ENCODE measurements around the gene ABLIM1.
"Not testable (repeated sequence)": the region's sequence is repeated elsewhere in the genome, so short reads cannot be mapped to it uniquely, and the experiment has no call there.

The ABLIM1 gene

DNA sequence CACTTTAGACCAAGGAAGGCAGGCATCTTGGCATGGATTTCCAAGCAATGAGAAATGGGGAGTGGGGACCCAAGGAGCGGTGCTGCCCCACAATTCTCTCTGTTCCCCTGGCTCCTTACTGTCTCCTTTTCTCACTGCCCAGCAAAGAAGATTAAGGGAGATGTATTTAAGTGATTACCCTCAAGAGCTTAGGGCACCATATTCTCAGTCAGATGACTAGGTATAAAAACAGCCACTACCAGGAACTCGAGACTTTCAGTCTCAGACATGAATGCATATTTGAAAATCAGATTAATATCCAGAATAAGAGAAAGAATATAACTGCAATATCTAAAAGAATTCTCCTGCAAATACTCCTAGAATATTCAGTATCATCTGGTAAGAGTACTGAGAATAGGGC lies at the start of gene ABLIM1:
TSS of gene ABLIM1 (minus strand) at position 101 of the 400 bp plus-strand sequence. CDS start at position 26, 75 bp downstream.
- no peak for DNase-seq

DNA sequence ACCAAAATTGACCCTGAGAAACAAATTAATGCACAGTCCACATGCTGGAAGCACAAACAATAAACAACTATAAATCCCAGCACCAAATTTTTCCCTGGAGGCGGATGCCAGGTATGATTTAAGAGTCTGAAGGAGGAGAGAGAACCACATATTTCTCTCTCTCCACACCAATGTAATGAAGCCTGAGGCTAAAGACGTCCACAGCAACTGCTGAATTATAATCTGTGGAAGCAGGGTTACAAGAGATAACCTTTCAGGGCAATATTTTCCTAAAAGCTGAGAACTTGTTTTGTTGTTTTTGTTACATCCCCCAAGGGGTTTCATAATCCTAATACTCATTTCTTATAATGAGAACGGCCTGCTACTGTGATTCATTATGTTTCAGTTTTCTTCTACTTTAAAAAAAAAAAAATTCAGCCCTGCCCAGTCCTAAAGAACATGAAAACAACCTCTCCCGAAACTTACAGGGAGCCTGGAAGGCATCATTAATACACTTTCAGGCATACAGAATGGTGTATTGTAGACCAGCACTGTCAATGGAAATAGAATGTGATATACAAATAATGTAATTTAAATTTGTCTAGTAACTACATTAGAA lies 48.5 kb upstream of the ABLIM1 start:
- no peak for DNase-seq

DNA sequence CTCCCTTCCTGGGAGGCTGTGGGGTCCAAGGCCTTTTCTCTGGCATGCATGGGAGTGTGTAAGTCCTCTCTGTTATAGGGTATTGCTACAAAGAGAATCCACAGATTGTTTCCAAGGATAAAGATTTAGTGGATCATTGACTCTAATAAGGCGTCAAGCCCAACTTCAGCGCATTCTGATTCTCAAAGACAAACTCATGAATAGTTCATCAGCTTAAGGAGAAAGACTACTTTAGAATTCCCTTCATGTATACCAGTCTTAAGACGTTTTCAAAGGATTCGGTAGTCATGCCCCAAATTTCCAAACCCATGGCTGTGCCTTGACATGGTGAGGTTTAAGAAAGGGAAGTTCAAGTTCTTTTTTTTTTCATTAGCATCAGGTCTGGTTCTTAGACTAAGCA lies 46.6 kb upstream of the ABLIM1 start:
- DNase-seq, result no peak

DNA sequence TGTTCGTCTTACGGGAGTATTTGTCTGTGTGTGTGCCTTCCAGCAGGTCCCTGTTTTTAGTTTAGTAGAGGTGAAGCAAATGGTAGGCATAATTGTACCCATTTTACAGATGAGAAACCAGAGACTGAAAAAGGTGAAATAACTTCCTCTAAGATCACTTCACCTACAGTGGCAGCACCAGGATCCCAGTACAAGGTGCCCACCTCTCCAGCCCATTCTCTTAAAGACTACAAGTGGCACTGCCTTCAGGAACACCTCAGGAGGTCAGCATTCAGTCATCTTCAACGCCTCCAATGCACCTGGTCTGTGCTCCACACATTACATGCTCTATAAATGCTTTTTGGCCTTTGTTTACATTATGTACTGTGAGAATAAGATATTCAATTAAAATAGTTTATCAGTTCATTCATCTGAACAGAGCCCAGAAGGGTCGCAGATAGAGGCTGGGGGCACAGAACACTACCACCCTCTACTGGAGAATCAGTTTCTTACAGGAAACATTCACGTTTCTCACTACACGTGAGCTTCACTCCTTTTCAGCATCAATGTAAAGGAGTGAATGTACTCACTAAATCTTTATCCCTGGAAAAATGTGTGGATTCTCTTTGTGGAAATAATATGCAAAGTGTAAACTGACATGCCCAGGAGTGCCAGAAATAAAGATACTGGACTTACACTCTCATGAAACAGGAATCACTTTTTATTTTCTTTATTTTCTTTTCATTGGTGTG lies 45.5 kb upstream of the ABLIM1 start:
- no peak for DNase-seq

DNA sequence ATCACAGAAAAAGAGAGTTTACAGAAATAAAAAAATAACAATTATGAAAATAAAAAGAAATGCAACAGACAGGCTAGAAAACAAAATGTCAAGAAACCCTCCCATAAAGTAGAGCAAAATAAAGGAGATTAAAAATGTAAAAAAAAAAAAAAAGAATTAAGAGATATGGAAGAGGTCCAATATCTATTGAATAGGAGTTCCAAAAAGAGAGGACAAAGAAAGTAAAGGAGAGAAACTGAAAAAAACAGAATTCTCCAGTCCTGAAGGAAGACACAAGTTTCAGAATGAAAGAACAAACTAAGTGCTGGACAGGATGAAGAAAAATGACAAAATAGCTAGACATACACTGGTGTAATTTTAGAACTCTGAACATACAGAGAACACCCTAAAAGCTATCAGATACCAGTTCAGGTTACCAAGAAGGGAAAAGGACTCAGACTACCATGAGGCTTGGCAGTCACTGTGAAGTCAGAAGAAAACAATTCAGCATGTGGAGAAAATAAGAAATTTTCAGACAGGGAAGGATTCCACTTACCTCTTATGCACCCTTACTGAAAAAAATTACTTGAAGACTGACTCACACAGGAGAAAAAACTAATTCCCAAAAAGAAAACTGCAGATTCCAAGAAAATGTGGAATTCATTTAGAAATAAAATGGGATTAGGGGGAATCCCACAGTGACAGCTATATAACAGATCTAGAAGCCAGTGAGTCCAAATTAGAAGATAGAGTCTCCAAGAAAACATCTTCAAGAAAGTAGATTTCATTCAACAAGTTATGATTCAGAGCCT lies 40.4 kb upstream of the ABLIM1 start:
- no peak for DNase-seq

DNA sequence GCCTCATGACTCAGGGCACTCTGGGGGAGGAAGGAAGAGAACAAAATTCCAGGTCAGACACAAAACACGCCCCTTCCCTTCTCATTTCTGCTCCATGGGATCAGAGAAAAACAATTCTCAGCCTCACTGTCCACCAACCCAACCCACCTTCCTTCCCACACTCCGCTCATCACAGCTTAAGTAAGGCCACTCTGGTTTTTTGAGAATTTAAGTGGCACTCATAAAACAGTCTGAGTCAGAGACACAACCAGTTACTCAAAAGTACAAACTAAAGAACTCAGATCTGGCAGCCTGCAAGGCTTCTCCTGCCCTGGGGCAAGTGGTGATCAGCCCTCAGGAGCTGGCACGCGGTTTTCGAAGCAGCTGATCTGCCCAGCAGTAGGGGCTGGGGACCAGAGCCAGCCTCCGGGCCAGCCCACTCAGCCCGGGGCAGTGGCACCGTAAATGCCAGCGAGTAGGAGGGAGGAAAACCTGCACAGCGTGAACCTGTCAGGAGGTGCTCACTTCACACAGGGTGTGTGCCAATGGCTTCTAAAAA lies 39.1 kb upstream of the ABLIM1 start:
- DNase-seq, result no peak

DNA sequence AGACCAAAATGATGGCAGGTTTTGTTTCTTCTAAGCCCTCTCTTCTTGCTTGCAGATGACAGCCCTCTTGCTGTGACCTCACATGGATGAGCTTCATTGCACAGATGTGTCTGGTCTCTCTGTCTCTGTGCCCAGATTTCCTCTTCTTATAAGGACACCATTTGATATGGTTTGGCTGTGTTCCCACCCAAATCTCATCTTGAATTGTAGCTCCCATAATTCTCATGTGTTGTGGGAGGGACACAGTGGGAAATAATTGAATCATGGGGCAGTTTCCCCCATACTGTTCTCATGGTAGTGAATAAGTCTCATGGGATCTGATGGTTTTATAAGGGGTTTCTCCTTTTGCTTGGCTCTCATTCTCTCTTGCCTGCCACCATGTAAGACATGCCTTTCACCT lies 38.2 kb upstream of the ABLIM1 start:
- not testable (repeated sequence) for DNase-seq

GRCh38 chr10:114694752-114695151 lies 36.7 kb upstream of the ABLIM1 start:
- no peak for DNase-seq

DNA sequence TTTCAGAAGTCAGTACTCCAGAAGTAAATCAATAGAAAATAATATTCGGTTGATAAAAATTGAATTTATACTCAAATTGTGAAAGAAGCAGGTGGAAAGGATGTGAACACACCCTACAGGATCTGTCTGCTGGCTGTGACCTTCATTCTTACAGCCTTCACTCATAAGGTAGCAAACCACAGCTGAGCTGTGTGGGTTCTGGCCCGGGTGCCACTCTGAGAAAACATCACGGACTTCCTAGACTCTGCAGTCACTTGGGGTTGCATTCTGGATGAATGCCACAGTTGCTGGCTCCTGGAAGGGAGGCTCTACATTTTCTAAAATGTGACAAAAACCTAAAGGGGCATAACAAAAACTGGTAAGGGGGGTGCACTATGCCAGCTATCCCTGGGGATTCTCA lies 36.0 kb upstream of the ABLIM1 start:
- DNase-seq, result no peak

- no peak for DNase-seq
Measured at GRCh38 chr10:114691442-114691941, 33.4 kb upstream of the ABLIM1 start.

DNA sequence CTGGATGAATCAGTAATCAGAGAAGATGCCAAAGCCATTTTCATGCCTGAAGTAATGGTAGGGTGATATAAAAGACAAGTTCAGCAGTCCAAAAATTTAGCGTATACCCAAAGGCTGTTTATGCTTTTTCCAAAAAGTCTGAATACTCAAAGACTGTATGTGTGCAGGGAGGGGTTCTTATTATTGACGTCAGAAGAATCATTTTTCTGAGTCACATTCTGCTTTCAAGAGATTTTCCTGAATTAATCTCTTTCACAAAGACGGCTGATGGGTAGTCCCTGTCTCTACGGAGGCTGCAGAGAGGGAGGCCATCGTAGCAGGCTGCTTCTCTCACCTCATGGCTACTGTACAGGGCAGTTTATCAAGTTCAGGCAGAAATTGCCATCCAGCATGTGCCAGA lies 30.7 kb upstream of the ABLIM1 start:
- no peak for DNase-seq

DNA sequence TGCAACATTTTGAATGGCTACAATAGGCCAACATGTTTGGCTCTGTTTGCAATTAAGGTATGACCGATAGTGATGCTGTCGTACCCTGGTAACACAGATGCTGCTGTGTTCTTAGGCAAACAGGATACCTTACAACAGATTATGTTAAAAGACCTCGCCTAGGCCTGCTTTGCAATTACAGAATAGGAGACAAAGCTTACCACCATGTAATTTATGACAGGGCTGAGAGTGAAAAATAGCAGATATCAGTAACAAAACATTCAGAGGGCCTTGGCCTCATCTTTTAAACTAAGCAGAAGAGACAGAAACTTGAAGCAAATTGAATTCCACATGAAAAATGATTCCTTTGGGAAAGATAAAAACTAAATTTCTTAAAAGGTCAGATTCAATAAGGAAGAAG lies 29.4 kb upstream of the ABLIM1 start:
- DNase-seq, result no peak

GRCh38 chr10:114686013-114686412 lies 27.9 kb upstream of the ABLIM1 start:
- no peak for DNase-seq

GRCh38 chr10:114685456-114685855 lies 27.4 kb upstream of the ABLIM1 start:
- no peak for DNase-seq

DNA sequence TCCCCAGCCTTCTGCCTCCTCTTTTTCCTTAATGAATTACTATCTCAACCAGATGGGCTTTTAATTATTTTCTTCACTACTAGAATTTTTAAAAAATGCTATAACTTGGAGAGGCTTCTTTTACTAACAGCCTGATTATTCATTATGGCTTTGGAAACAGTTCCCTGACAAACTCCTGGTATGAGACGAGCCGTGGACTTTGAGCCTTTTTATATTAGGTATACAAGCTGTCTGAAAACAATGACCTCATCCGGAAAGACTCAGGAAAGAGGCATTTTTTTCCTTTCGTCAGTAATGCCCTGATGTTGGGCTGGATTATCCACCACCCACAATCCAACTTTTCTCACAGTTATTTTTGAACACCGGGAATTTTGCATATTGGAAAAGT lies 26.7 kb upstream of the ABLIM1 start:
- no peak for DNase-seq

- DNase-seq, result no peak
Measured at GRCh38 chr10:114684084-114684821, 26.2 kb upstream of the ABLIM1 start.

GRCh38 chr10:114683593-114683992 lies 25.5 kb upstream of the ABLIM1 start:
- DNase-seq, result no peak

DNA sequence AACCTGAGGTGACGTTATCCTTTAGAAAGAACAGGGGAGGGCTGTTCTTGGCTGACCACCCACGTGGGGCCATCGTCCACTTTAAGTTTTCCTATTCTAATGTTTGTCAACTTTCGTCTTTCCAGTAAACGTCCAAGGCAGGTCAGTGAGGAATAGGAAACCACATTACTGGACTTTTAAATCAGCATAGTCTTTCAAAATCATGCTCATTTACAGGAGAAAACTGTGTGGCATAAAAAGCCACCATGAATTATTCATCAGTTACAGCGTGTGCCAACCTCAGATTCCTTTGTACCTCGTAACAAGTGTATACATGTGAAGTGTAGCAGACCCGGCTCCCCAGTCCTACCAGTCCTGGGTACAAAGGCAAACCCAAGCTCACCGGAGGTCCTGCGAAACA lies 25.1 kb upstream of the ABLIM1 start:
- DNase-seq, result no peak

DNA sequence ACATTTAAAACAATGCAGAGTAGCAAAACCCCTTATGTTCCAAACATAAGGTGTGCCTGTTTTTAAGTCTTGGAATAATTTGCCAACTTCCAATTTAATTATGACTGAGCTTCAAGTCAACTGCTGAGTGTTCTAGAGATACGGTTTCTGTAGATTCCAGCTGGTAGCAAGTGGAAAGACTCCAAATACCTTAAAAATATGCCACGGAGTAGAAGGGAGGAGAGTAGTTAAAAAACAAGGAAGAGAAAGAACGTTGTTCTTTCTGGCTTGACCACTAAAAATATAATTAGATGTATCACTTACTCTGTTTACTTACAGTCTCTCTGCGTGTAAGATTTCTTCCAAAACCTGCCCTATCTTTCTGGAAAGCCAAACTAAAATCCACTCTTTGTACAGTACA lies 24.5 kb upstream of the ABLIM1 start:
- no peak for DNase-seq

DNA sequence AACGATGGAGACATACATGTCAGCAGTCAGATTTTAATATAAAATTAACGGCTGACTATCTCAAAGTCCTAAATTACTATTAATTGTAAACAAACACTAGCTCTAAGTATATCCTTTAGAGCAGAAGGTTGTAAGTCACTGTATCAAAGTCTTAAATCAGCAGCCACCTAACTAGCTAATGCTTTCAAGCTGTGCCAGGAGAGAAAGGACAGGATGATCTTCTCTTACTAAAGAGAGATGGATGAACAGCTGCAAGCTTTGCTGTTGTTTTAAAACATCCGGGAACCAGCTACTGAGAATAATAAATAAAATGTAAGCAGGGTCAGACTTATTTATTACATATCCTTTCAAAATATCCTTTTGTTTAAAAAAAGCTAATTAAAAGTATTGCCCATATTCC lies 24.0 kb upstream of the ABLIM1 start:
- DNase-seq, result no peak

DNA sequence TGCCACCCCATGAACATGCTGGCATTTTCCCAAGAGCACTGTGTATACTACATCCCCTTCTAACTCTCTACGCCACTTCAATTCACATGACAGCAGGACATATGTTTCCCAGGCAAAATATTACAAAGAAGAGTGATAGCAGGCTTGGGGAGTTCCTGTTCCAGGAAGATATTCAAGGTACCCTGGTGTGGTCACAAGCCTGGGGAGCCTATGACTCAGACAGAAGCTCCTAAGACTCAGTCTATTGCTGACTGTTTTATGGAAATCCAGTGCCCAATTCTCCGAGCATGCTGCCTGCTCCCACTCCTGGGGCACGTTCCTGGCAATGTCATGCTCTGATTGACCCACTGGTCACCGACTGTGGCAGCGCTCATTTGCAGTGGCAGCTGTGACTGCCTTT lies 23.5 kb upstream of the ABLIM1 start:
- no peak for DNase-seq

- DNase-seq, result no peak
Measured at GRCh38 chr10:114680543-114681117, 22.6 kb upstream of the ABLIM1 start.

DNA sequence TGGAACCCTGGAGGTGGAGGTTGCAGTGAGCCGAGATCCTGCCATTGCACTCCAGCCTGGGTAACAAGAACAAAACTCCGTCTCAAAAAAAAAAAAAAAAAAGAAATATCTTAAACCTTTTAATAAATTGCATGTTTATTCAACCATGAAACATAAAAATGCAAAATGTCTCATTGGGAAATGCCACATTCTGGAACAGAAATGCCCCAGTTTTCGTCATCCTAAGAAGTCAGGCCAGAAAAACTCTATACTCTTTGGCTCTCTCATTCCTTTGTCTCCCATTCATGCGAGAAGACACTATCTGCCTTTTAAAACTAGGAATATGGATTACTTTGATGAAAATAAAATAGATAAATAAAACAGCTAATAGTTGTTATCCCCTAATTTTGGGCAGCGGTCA lies 21.5 kb upstream of the ABLIM1 start:
- no peak for DNase-seq

Data from NCI-H1105 (cell line).